ENCODE data around the gene IFNB1.

DNA sequence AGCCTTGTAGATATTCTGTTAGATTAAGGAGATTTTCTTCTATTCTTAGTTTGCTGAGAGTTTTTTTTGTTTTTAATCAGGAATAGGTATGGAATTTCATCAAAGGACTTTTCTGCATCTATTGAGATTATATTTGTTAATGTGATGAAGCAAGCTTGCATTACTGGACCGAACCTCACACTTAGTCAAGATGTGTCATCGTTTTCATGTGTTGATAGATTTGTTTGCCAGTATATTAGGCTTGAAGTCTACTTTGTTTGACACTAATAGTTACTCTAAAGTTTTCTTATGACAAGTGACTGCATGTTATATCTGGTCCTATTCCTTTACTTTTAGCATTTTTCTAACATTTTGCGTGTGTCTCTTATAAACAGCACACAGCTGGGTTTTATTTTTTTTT, 33.9 kb downstream of the IFNB1 start:
- TF ChIP-seq, protein P1, sequence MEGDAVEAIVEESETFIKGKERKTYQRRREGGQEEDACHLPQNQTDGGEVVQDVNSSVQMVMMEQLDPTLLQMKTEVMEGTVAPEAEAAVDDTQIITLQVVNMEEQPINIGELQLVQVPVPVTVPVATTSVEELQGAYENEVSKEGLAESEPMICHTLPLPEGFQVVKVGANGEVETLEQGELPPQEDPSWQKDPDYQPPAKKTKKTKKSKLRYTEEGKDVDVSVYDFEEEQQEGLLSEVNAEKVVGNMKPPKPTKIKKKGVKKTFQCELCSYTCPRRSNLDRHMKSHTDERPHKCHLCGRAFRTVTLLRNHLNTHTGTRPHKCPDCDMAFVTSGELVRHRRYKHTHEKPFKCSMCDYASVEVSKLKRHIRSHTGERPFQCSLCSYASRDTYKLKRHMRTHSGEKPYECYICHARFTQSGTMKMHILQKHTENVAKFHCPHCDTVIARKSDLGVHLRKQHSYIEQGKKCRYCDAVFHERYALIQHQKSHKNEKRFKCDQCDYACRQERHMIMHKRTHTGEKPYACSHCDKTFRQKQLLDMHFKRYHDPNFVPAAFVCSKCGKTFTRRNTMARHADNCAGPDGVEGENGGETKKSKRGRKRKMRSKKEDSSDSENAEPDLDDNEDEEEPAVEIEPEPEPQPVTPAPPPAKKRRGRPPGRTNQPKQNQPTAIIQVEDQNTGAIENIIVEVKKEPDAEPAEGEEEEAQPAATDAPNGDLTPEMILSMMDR (IDR thresholded peaks at IDR 0.05): no peak
- TF ChIP-seq POLR2A (IDR thresholded peaks at IDR 0.05): no peak

Measured in testis (tissue), 2 donors.